WERI-Rb-1 (cell line): ENCODE measurements around the gene ACTA2.

Experiments used
- DNase-seq: peaks from one replicate; pipeline ENCODE4 v3.0.0-alpha.2; 2020
- H3K27ac ChIP-seq: fragments of 250-450 bp; sonication (Bioruptor Pico); 2 replicates; pipeline ENCODE4 v1.5.1; 2020; ENCODE audit warnings: mild to moderate bottlenecking, moderate library complexity
- H3K27me3 ChIP-seq: fragments of 250-450 bp; sonication (Bioruptor Pico); 2 replicates; pipeline ENCODE4 v1.5.1; 2021; ENCODE audit warnings: mild to moderate bottlenecking, low read depth, moderate library complexity; ENCODE audit not compliant: insufficient read depth, severe bottlenecking
- H3K36me3 ChIP-seq: fragments of 250-450 bp; sonication (Bioruptor Pico); 2 replicates; pipeline ENCODE4 v1.5.1; 2020; ENCODE audit warnings: mild to moderate bottlenecking, moderate library complexity
- H3K4me3 ChIP-seq: 2 replicates; pipeline ENCODE4 v1.5.1; 2011; ENCODE audit warnings: low read depth, mild to moderate bottlenecking, control low read depth, low read length
- H3K9me3 ChIP-seq: fragments of 250-450 bp; sonication (Bioruptor Pico); 2 replicates; pipeline ENCODE4 v1.5.1; 2021; ENCODE audit warnings: mild to moderate bottlenecking, moderate library complexity; ENCODE audit not compliant: severe bottlenecking
- TF ChIP-seq, protein P1 (sequence below): IDR thresholded peaks from 2 replicates; pipeline ENCODE4 v1.5.1; 2011; ENCODE audit warnings: low read depth, mild to moderate bottlenecking, control low read depth, inconsistent platforms, low read length

Gene ACTA2

DNA sequence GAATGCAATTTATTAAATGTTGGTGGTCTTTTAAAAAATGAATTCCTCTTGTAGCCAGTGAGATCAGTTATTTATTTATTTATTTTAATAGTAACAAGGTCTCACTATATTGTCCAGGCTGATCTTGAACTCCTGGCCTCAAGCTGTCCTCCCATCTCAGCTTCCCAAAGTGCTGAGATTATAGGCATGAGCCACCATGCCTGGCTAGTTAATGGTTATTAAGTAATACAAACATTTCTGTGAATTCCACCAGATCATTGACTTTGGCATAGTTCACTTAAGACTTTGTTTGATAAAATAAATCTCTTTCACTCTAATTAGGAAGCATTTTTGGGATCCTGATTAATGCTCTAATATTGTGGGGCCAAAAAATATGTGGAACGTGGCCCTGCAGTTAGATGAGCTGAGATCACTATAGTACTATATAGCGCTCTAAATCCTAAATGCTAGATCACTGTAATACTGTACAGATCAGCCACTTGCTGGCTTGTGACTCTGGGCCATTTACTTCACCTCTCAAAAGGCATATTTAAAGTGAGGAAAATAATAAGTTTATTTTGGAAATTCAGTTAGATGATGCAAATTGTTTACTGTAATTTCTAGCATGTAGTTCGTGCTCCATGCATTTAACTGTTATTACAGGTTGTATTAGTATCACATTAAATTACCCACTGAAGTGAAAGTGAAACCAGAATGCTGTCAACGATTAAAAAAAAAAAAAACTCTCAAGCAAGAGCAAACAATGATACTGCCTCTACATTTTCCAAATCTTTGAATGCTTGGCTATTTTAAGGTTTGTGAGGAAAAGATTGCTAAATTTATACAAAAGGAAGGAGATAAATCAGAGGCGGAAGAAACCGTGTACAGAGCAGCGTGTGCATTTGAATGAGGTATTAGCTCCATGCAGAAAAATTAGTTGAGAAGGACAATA, 22.1 kb upstream of the ACTA2 start:
- TF ChIP-seq, protein P1, sequence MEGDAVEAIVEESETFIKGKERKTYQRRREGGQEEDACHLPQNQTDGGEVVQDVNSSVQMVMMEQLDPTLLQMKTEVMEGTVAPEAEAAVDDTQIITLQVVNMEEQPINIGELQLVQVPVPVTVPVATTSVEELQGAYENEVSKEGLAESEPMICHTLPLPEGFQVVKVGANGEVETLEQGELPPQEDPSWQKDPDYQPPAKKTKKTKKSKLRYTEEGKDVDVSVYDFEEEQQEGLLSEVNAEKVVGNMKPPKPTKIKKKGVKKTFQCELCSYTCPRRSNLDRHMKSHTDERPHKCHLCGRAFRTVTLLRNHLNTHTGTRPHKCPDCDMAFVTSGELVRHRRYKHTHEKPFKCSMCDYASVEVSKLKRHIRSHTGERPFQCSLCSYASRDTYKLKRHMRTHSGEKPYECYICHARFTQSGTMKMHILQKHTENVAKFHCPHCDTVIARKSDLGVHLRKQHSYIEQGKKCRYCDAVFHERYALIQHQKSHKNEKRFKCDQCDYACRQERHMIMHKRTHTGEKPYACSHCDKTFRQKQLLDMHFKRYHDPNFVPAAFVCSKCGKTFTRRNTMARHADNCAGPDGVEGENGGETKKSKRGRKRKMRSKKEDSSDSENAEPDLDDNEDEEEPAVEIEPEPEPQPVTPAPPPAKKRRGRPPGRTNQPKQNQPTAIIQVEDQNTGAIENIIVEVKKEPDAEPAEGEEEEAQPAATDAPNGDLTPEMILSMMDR: no peak
- Histone ChIP-seq H3K9me3 (no peaks in the 10 kb centered on the region), H3K36me3 (no peaks in the 10 kb centered on the region), H3K27me3 (no peaks in the 10 kb centered on the region), H3K27ac (no peak overlapping the region), H3K4me3 (no peak overlapping the region)
- no peak for DNase-seq

DNA sequence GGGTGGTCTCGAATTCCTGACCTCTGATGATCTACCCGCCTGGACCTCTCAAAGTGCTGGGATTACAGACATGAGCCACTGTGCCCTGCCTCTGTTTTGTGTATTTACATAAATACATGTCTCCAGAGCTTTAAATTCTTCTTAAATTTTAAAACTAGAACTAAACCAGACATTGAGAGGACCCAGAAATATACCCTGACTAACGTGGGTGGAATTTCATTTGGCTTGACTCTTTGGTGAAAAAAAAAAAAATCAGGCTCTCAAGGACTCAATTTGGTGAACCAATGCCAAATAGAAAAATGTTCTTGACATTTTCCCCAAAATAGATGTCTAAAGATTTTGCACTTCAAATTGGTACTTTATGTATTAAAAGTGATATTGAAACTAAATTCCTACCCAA, 21.4 kb upstream of the ACTA2 start:
- H3K27ac ChIP-seq: no peak overlapping the region
- DNase-seq: no peak

DNA sequence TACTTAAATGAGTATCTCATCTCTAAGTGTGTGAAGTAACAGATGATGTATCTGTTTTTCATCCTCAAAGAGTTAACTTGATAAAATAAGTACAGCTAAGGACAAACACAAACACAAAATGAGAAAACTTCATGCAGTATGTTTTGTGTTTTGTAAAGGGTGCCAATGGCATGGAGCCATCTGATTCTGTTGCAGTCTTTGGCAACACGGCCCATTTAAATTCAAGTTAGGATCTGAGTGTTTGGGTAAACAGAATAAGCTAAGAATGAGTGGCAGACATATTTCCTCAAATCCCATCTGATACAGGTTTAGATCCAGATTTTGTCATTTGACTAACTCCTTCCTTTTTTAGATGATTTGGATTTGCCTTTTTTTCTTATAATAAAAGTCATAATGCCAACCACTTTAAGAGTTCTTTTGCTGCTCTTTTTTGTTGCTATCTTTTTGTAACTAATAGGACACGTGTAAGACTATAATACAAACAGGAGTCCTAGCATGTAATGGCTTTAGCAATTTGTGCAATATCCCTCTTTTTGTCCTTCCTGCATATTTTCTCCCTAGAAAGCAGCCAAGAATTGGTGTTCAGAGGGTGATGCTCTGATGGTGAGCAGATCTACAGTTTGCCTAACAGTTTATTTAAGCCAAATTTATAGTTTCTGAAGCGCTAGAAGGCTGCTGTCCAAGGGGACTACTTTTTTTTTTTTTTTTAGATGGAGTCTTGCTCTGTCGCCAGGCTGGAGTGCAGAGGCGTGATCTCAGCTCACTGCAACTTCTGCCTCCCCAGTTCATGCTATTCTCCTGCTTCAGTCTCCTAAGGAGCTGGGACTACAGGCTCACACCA, 18.9 kb upstream of the ACTA2 start:
- Histone ChIP-seq H3K9me3 (no peaks in the 10 kb centered on the region), H3K4me3 (no peak overlapping the region), H3K36me3 (no peaks in the 10 kb centered on the region), H3K27me3 (no peaks in the 10 kb centered on the region), H3K27ac (no peak overlapping the region)
- no peak for DNase-seq
- TF ChIP-seq, protein P1: no peak

More for the DNA sequence above, 21.4 kb upstream of the ACTA2 start:
- Histone ChIP-seq H3K4me3 (no peak overlapping the region), H3K27me3 (no peaks in the 10 kb centered on the region), H3K9me3 (no peaks in the 10 kb centered on the region), H3K36me3 (no peaks in the 10 kb centered on the region)
- TF ChIP-seq, protein P1: no peak

DNA sequence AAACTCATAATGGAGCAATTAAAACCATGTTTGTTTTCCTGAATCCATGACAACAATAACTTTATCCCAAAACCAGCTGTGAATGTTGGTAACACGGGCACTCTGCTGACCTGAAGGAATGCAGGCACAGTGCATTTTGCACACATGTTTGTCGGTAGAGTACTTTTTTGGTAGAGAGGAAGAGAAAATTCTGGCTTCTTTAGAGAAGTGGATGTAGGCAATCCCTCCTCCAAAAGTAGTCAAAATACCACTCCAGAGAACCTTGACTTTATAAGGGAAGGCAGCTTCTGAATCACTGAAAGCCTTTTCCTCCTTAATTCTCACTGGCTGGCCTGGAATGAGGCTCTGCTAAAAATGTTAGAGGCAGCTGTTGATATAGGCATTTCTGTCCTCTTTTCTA, 15.8 kb upstream of the ACTA2 start:
- DNase-seq: no peak
- Histone ChIP-seq H3K27ac (no peak overlapping the region), H3K4me3 (no peak overlapping the region), H3K36me3 (no peaks in the 10 kb centered on the region), H3K27me3 (no peaks in the 10 kb centered on the region), H3K9me3 (no peaks in the 10 kb centered on the region)
- TF ChIP-seq, protein P1: no peak

DNA sequence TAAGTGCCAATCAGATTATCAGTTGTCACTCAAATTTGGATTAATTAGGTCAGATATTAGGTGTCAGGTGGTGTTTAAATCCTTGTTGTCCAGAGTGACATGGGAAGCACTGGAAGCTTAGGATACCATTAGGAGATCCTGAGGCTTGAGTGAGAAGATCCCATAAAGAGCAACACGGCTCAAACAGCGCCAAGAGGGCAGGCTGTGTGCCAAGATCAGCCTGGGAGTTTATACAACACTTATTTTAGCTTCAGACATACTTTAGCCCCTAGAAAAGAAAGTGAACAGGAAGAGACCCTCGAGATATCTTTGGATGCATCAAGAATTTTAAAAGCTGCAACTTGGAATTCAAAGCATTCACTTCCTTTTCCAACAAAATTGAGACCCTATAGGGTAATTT, 14.2 kb upstream of the ACTA2 start:
- Histone ChIP-seq H3K27me3 (no peaks in the 10 kb centered on the region), H3K4me3 (no peak overlapping the region), H3K9me3 (no peaks in the 10 kb centered on the region), H3K36me3 (no peaks in the 10 kb centered on the region), H3K27ac (no peak overlapping the region)
- TF ChIP-seq, protein P1: no peak
- no peak for DNase-seq
